B cell (primary cell): ENCODE data around the gene SCN4B. TPM values are rescaled to one million over a fixed set of nuclear protein-coding genes. Genes with fewer than 3 reads are reported as not detected.

ENCODE experiments used
- ATAC-seq: fragments of 200-7000 bp; cut with Tn5 transposase; one replicate; pipeline ENCODE4 v1.10.0; 2021; ENCODE audit warnings: low read depth, mild to moderate bottlenecking, moderate number of reproducible peaks, moderate library complexity
- CTCF ChIA-PET: fragments of 350-600 bp; sonication (Branson Sonifier 250); formaldehyde crosslinking; loops from one replicate; lab custom pipeline; 2021; ENCODE audit warnings: antibody characterized with exemption, inconsistent platforms; lab: Charles Lee
- POLR2A ChIA-PET: fragments of 350-600 bp; sonication (Branson Sonifier 250); formaldehyde crosslinking; loops from one replicate; lab custom pipeline; 2021; ENCODE audit warnings: antibody characterized with exemption; lab: Charles Lee
- DNase-seq: peaks from one replicate; pipeline ENCODE4 v3.0.0; 2013
- H2AFZ ChIP-seq: 2 replicates; pipeline ENCODE4 v1.6.1; 2012; ENCODE audit warnings: mild to moderate bottlenecking, low read depth, low read length; ENCODE audit not compliant: insufficient read depth, poor library complexity, severe bottlenecking
- H3K27ac ChIP-seq, 2 donors: 1 replicate in 1 of 2; 2 replicates in 1 of 2; pipeline ENCODE4 v1.5.1; 2012 to 2013; ENCODE audit warnings: low read length in 2 of 2, mild to moderate bottlenecking in 2 of 2, moderate library complexity in 1 of 2
- H3K27me3 ChIP-seq, 4 experiments: fragments of 200-600 bp in 1 of 4; sonication (generic) in 1 of 4; replicated peaks in 1 of 4; 1 replicate in 2 of 4; 2 replicates in 2 of 4; pipeline versions ENCODE4 v1.6.1 to v1.7.0; 2013 to 2016; ENCODE audit warnings: low read length in 3 of 4, mild to moderate bottlenecking in 2 of 4, mixed read lengths in 1 of 4, moderate library complexity in 1 of 4; ENCODE audit not compliant: insufficient read depth in 4 of 4, control insufficient read depth in 3 of 4; ENCODE audit errors: control extremely low read depth in 1 of 4
- H3K36me3 ChIP-seq, 2 experiments: replicated peaks in 1 of 2; 1 replicate in 1 of 2; 2 replicates in 1 of 2; pipeline versions ENCODE4 v1.6.1 to v1.7.1; 2013; ENCODE audit warnings: low read length in 1 of 2; ENCODE audit not compliant: insufficient read depth in 2 of 2, control insufficient read depth in 1 of 2; ENCODE audit errors: control extremely low read depth in 1 of 2, extremely low read depth in 1 of 2
- H3K4me1 ChIP-seq, 2 donors: fragments of 200-600 bp in 1 of 2; sonication (generic) in 1 of 2; 1 replicate in 1 of 2; 2 replicates in 1 of 2; pipeline versions ENCODE4 v1.5.1 to v1.6.1; 2013 to 2017; ENCODE audit warnings: low read length in 2 of 2; ENCODE audit not compliant: control insufficient read depth in 2 of 2, insufficient read depth in 2 of 2
- H3K4me2 ChIP-seq: replicated peaks from 2 replicates; pipeline ENCODE3; 2012; ENCODE audit warnings: mild to moderate bottlenecking, low read depth, low read length; ENCODE audit not compliant: poor library complexity, severe bottlenecking
- H3K4me3 ChIP-seq, 5 experiments: fragments of 200-600 bp in 1 of 5; sonication (generic) in 1 of 5; 1 replicate in 3 of 5; 2 replicates in 2 of 5; pipeline versions ENCODE4 v1.5.1 to v1.7.0; 2011 to 2016; ENCODE audit warnings: low read length in 4 of 5, mild to moderate bottlenecking in 4 of 5, low read depth in 2 of 5, control low read depth in 1 of 5, moderate library complexity in 1 of 5; ENCODE audit not compliant: insufficient read depth in 1 of 5; ENCODE audit errors: control extremely low read depth in 1 of 5, extremely low read depth in 1 of 5
- H3K79me2 ChIP-seq: fragments of 200-600 bp; sonication (generic); one replicate; pipeline ENCODE4 v1.6.0; 2016; ENCODE audit warnings: low read length; ENCODE audit not compliant: control insufficient read depth, insufficient read depth
- H3K9ac ChIP-seq: fragments of 200-600 bp; sonication (generic); 2 replicates; pipeline ENCODE4 v1.6.1; 2017; ENCODE audit warnings: mild to moderate bottlenecking, low read length, moderate library complexity
- H3K9me3 ChIP-seq, 3 donors: one replicate each; pipeline versions ENCODE4 v1.6.1 to v1.7.1; 2013; ENCODE audit warnings: low read length in 2 of 3; ENCODE audit not compliant: control insufficient read depth in 2 of 3, insufficient read depth in 1 of 3; ENCODE audit errors: control extremely low read depth in 1 of 3
- H4K20me1 ChIP-seq: 2 replicates; pipeline ENCODE4 v1.6.0; 2012; ENCODE audit warnings: mild to moderate bottlenecking, low read length; ENCODE audit not compliant: insufficient read depth, control insufficient read depth, poor library complexity, severe bottlenecking
- H3K27ac Mint-ChIP-seq: one replicate; pipeline ENCODE4 v1.8.0; 2021; ENCODE audit warnings: mixed read lengths
- H3K27me3 Mint-ChIP-seq: one replicate; pipeline ENCODE4 v1.8.0; 2021; ENCODE audit warnings: mixed read lengths
- H3K4me1 Mint-ChIP-seq: one replicate; pipeline ENCODE4 v1.8.0; 2021; ENCODE audit warnings: mixed read lengths
- H3K4me3 Mint-ChIP-seq: one replicate; pipeline ENCODE4 v1.8.0; 2021; ENCODE audit warnings: mixed read lengths
- H3K9me3 Mint-ChIP-seq: one replicate; pipeline ENCODE4 v1.8.0; 2022; ENCODE audit warnings: mixed read lengths; ENCODE audit not compliant: insufficient read depth
- EZH2 ChIP-seq: IDR thresholded peaks from 2 replicates; pipeline ENCODE4 v1.6.1; 2012; ENCODE audit warnings: borderline replicate concordance, low read depth, mild to moderate bottlenecking, moderate library complexity, low read length; ENCODE audit not compliant: insufficient read depth, poor library complexity, severe bottlenecking
- WGBS: methylation state at CpG from one replicate; pipeline ENCODE4 v1.1.5; 2013; ENCODE audit warnings: missing lambda C conversion rate; ENCODE audit not compliant: insufficient coverage; 5-methylcytosine and 5-hydroxymethylcytosine counted together
- intact Hi-C: fragments of 100-400 bp; cut with micrococcal nuclease; formaldehyde crosslinking; loops from one replicate; pipeline ENCODE4 v1.10.0; 2022
- polyA plus RNA-seq: library from polyadenylated mRNA; depleted of rRNA; stranded (reverse); fragments of >200 nt; gene quantifications from 2 replicates; pipeline ENCODE4 v1.2.3, GENCODE V29; 2012
- total RNA-seq, 2 donors: library from RNA; stranded (reverse); fragments of 120-200 nt in 1 of 2; gene quantifications; 1 replicate in 1 of 2; 2 replicates in 1 of 2; pipeline versions ENCODE4 v1.2.3 to v1.2.4, GENCODE V29; 2013 to 2022
- TF ChIP-seq, protein P1 (sequence below): fragments of 200-600 bp; IDR thresholded peaks from one replicate; pipeline ENCODE4 v1.8.0; 2022; ENCODE audit warnings: antibody characterized with exemption, mild to moderate bottlenecking

Gene SCN4B
- total and polyA plus RNA-seq, 2 donors (not counting 1 experiment from before 2014, with no cell fraction given): not detected

DNA sequence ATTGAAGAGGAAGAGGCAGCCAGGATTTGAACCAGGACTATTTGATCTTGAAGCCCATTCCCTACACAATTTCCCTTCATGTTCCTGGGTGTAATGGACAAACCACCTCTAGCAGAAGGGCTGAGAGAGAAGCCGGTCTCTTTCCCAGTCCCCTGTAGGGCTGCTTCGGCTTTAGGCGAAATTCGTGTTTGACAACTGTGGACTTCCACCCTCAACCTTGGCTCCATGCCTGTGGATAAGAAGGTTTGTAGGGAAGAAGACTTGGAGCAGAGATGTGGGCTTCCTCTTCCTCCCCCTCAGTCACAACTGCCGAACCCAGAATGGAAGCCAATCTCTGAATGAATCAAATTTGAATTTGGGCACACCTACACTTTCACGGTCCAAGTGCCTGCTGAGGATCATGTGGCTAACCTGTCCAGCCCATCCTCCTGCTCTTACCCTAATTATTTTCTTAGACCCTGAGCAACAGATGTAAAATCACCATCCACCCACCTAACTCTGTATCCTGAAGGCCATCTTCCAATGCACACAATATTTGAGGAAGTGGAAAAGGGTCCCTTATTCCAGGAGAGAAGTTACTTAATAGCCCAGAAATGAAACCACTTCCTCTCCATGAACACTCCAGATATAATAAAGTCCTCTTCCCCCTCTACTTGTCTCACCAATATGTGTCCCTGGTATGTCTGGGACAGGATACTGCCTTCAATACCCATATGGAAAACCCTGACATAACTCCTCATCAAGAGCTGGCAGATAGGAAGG, 33.9 kb upstream of the SCN4B start:
- no peak for DNase-seq
- CTCF ChIA-PET: interaction anchor here (1.4 to 2.7 kb wide), 4 partner anchors 12 to 302 kb away, joined by 4 to 10 read pairs (median 7); no protein-coding TSS in a partner anchor

More for the DNA sequence above, 33.9 kb upstream of the SCN4B start:
- no peak overlapping the region for H3K27ac ChIP-seq
- no peak overlapping the region for H2AFZ ChIP-seq
- H3K27me3 ChIP-seq: peaks cover 0 to 15% (median 4%) of the 10 kb centered on the region in 4 experiments
- H3K9me3 ChIP-seq: peaks cover 0 to 4% (median 0%) of the 10 kb centered on the region in 3 donors
- H3K9me3 Mint-ChIP-seq: peaks cover 2% of the 10 kb centered on the region
- no peak overlapping the region for H3K9ac ChIP-seq
- 33% methylated on average over 2 of the region's 6 CpGs for WGBS
- no peak for ATAC-seq
- H3K4me3 ChIP-seq: no peak overlapping the region
- no peaks in the 10 kb centered on the region for H4K20me1 ChIP-seq
- no peaks in the 10 kb centered on the region for H3K4me1 Mint-ChIP-seq
- no peak for TF ChIP-seq EZH2
- TF ChIP-seq, protein P1, sequence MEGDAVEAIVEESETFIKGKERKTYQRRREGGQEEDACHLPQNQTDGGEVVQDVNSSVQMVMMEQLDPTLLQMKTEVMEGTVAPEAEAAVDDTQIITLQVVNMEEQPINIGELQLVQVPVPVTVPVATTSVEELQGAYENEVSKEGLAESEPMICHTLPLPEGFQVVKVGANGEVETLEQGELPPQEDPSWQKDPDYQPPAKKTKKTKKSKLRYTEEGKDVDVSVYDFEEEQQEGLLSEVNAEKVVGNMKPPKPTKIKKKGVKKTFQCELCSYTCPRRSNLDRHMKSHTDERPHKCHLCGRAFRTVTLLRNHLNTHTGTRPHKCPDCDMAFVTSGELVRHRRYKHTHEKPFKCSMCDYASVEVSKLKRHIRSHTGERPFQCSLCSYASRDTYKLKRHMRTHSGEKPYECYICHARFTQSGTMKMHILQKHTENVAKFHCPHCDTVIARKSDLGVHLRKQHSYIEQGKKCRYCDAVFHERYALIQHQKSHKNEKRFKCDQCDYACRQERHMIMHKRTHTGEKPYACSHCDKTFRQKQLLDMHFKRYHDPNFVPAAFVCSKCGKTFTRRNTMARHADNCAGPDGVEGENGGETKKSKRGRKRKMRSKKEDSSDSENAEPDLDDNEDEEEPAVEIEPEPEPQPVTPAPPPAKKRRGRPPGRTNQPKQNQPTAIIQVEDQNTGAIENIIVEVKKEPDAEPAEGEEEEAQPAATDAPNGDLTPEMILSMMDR: no peak
- H3K79me2 ChIP-seq: no peaks in the 10 kb centered on the region
- no peaks in the 10 kb centered on the region for H3K4me1 ChIP-seq
- H3K27me3 Mint-ChIP-seq: peaks cover 46% of the 10 kb centered on the region
- no peak overlapping the region for H3K4me3 Mint-ChIP-seq
- intact Hi-C loops: no loop called here
- POLR2A ChIA-PET: no interaction called here
- H3K36me3 ChIP-seq: no peaks in the 10 kb centered on the region
- H3K27ac Mint-ChIP-seq: no peak overlapping the region
- H3K4me2 ChIP-seq: no peak overlapping the region
